K562 (cell line): ENCODE results near the gene WDR46. TPM values are rescaled to one million over a fixed set of nuclear protein-coding genes. Genes with fewer than 3 reads are reported as not detected.

Experiments
- ATAC-seq: fragments of 200-7000 bp; cut with Tn5 transposase; 3 replicates; pipeline ENCODE4 v1.9.1; 2020; ENCODE audit warnings: moderate library complexity
- BruUV-seq: library from RNA; stranded (reverse); fragments of 400-500 nt; replicated peaks from 2 replicates; lab custom pipeline; 2021; lab: Mats Ljungman, UMichigan
- CTCF ChIA-PET: fragments of 300-600 bp; formaldehyde crosslinking; extraction: SDS; loops from one replicate; lab custom pipeline; 2021; ENCODE audit warnings: low intra/inter-chr PET ratio; lab: Yijun Ruan, JAX
- POLR2A ChIA-PET: fragments of 300-600, 350-650 bp; sonication (Branson Sonifier 250); formaldehyde crosslinking; extraction: SDS; loops from one replicate; lab custom pipeline; 2021; ENCODE audit warnings: antibody characterized with exemption, inconsistent platforms; lab: Yijun Ruan, JAX
- DNase-seq, 4 experiments: peaks; one replicate each; pipeline versions ENCODE4 v3.0.0 to v3.0.0-alpha.2; 2011 to 2018; ENCODE audit warnings: low spot score in 3 of 4, mixed read lengths in 3 of 4; ENCODE audit errors: extremely low read depth in 1 of 4
- FAIRE-seq: peaks from 2 replicates; lab custom pipeline; 2011; peaks lifted over from hg19 to GRCh38; lab: Jason Lieb, UNC
- H2AFZ ChIP-seq: 2 replicates; pipeline ENCODE4 v1.6.0; 2011; ENCODE audit warnings: low read depth, low read length, control low read depth, inconsistent platforms
- H3K27ac ChIP-seq: fragments of 200-600 bp; 3 replicates; pipeline ENCODE4 v1.8.0; 2011; ENCODE audit warnings: low read depth, mild to moderate bottlenecking, control low read depth, inconsistent platforms, low read length, moderate library complexity, mixed read lengths; ENCODE audit errors: extremely low read depth
- H3K27me3 ChIP-seq, 2 experiments: fragments of 300-600 bp in 1 of 2; 2 replicates in 1 of 2; 3 replicates in 1 of 2; pipeline versions ENCODE4 v1.6.0 to v1.8.0; 2011; ENCODE audit warnings: inconsistent platforms in 2 of 2, low read length in 2 of 2, mild to moderate bottlenecking in 1 of 2, mixed read lengths in 1 of 2, moderate library complexity in 1 of 2; ENCODE audit not compliant: control insufficient read depth in 2 of 2, insufficient read depth in 2 of 2
- H3K36me3 ChIP-seq: fragments of 300-600 bp; 3 replicates; pipeline ENCODE4 v1.8.0; 2011; ENCODE audit warnings: mild to moderate bottlenecking, low read length, inconsistent platforms; ENCODE audit not compliant: control insufficient read depth, insufficient read depth
- H3K4me1 ChIP-seq, 2 experiments: fragments of 200-600 bp in 1 of 2; replicated peaks in 1 of 2; 2 replicates in 1 of 2; 3 replicates in 1 of 2; pipeline versions ENCODE4 v1.5.1 to v1.8.0; 2011; ENCODE audit warnings: inconsistent platforms in 2 of 2, low read length in 2 of 2, mild to moderate bottlenecking in 1 of 2, mixed read lengths in 1 of 2, moderate library complexity in 1 of 2; ENCODE audit not compliant: control insufficient read depth in 2 of 2, insufficient read depth in 2 of 2
- H3K4me2 ChIP-seq: 2 replicates; pipeline ENCODE4 v1.6.1; 2011; ENCODE audit warnings: low read length, control low read depth, inconsistent platforms, mixed read lengths; ENCODE audit not compliant: insufficient read depth
- H3K4me3 ChIP-seq: fragments of 200-600 bp; sonication (generic), shearing (Covaris generic); 2 replicates; pipeline ENCODE4 v1.5.1; 2016; ENCODE audit warnings: control low read depth, inconsistent platforms
- H3K79me2 ChIP-seq: fragments of 200-600 bp; 3 replicates; pipeline ENCODE4 v1.8.0; 2011; ENCODE audit warnings: low read length, inconsistent platforms; ENCODE audit not compliant: control insufficient read depth, insufficient read depth
- H3K9ac ChIP-seq, 2 experiments: 2 replicates each; pipeline versions ENCODE4 v1.6.0 to v1.6.1; 2011; ENCODE audit warnings: low read depth in 2 of 2, low read length in 2 of 2, control low read depth in 1 of 2, inconsistent platforms in 1 of 2, mild to moderate bottlenecking in 1 of 2, mixed read lengths in 1 of 2; ENCODE audit not compliant: insufficient read depth in 1 of 2
- H3K9me1 ChIP-seq: one replicate; pipeline ENCODE4 v1.6.0; 2011; ENCODE audit warnings: inconsistent platforms, mild to moderate bottlenecking, low read length, moderate library complexity; ENCODE audit not compliant: control insufficient read depth, insufficient read depth
- H3K9me3 ChIP-seq: replicated peaks from 2 replicates; pipeline ENCODE4 v1.5.1; 2011; ENCODE audit warnings: low read depth, low read length, inconsistent platforms; ENCODE audit not compliant: control insufficient read depth, insufficient read depth
- H4K20me1 ChIP-seq: replicated peaks from 2 replicates; pipeline ENCODE4 v1.6.1; 2011; ENCODE audit warnings: low read length, inconsistent platforms, mixed read lengths; ENCODE audit not compliant: control insufficient read depth, insufficient read depth
- POLR2A ChIP-seq: fragments of 450-650 bp; conservative IDR thresholded peaks from 2 replicates; pipeline ENCODE4 v1.6.1; 2016
- POLR2B ChIP-seq: fragments of 450-650 bp; IDR thresholded peaks from 2 replicates; pipeline ENCODE4 v1.6.1; 2018; ENCODE audit warnings: low read depth; ENCODE audit not compliant: partially characterized antibody
- POLR2G ChIP-seq: fragments of 200-400 bp; formaldehyde crosslinking; IDR thresholded peaks from 2 replicates; pipeline ENCODE4 v1.6.1; 2017; ENCODE audit warnings: low read depth, mild to moderate bottlenecking, antibody characterized with exemption, low read length, moderate library complexity
- RBFOX2 ChIP-seq: fragments of 200-400 bp; formaldehyde crosslinking; IDR thresholded peaks from 2 replicates; pipeline ENCODE4 v1.6.1; 2017; ENCODE audit warnings: low read depth, mild to moderate bottlenecking, low read length, moderate library complexity
- SUPT5H ChIP-seq: fragments of 450-650 bp; IDR thresholded peaks from 2 replicates; pipeline ENCODE4 v1.6.1; 2016
- WGBS: fragments of 100-300 bp; shearing (Covaris generic); methylation state at CpG from one replicate; pipeline ENCODE4 v1.1.6; 2016; ENCODE audit warnings: low coverage, mixed read lengths; ENCODE audit not compliant: insufficient coverage; ENCODE audit errors: missing lambda C conversion rate; 5-methylcytosine and 5-hydroxymethylcytosine counted together
- in situ Hi-C: fragments of 300-500 bp; cut with MboI; formaldehyde crosslinking; loops from 4 replicates; pipeline ENCODE4 v1.15.0; 2018; ENCODE audit warnings: inconsistent platforms, mixed read lengths
- intact Hi-C: fragments of 100-400 bp; cut with micrococcal nuclease; formaldehyde crosslinking; loops from 2 replicates; pipeline ENCODE4 v1.14.2; 2022
- polyA plus RNA-seq, 8 experiments: library from polyadenylated mRNA; depleted of rRNA in 4 of 8; stranded (reverse) in 5 of 8; unstranded in 3 of 8; fragments of >200 nt; fragmentation: Nextera tagmentation in 2 of 8; fragmentation: Illumina TruSeq in 1 of 8; extraction: Ambion mirVana in 2 of 8; extraction: Trizol in 1 of 8; gene quantifications; 2 replicates each; pipeline versions ENCODE4 v1.2.1 to v1.2.3, GENCODE V29; 2011 to 2014; ENCODE audit warnings: inconsistent platforms in 1 of 8, missing spikeins in 1 of 8
- total RNA-seq, 7 experiments: library from RNA; depleted of rRNA in 6 of 7; stranded (reverse); fragments of >200 nt in 6 of 7; fragmentation: Illumina TruSeq in 2 of 7; extraction: Trizol in 2 of 7; gene quantifications; 2 replicates each; pipeline versions ENCODE4 v1.2.1 to v1.2.3, GENCODE V29; 2011 to 2021; ENCODE audit warnings: low replicate concordance in 1 of 7
- TF ChIP-seq, protein P1 (sequence below): fragments of 250-450 bp; sonication (Bioruptor Pico); IDR thresholded peaks from 2 replicates; pipeline ENCODE4 v1.5.0; 2022; ENCODE audit warnings: mild to moderate bottlenecking
- TF ChIP-seq, protein P2 (sequence below): fragments of 450-650 bp; conservative IDR thresholded peaks from 2 replicates; pipeline ENCODE4 v1.6.1; 2016; ENCODE audit warnings: missing genetic modification characterization, low read depth, mild to moderate bottlenecking, control low read depth, missing compliant biosample characterization
- TF ChIP-seq, protein P3 (sequence below): fragments of 450-650 bp; formaldehyde crosslinking; conservative IDR thresholded peaks from 2 replicates; pipeline ENCODE4 v1.4.0; 2022; ENCODE audit warnings: mild to moderate bottlenecking, missing genetic modification characterization
- TF ChIP-seq, protein P4 (sequence below): fragments of 250-450 bp; sonication (Bioruptor Pico); IDR thresholded peaks from 2 replicates; pipeline ENCODE4 v1.5.0; 2021

WDR46 gene
- total and polyA plus RNA-seq, 9 of the 15 experiments (the other 6 are each of a cell fraction or from before 2014, with no cell fraction given), result 8.9 to 146 (median 93.1) TPM

DNA sequence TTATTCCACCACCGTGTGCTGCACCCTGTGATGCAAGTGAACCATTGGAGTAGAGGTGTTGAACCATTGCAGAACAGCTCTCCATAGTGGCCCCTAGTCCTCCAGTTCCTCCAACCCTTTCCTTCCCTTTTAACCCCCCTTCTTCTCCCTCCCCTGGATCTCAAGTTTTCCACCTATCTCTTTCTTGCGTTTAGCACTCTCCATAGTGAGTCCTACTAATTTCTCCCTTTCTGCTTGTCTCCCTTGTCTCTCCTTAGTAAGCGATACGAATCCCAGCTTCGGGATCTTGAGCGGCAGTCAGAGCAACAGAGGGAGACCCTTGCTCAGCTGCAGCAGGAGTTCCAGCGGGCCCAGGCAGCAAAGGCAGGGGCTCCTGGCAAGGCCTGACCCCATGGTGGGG is 1.4 kb upstream of the WDR46 start:
- intact Hi-C loops, result no loop called here
- WGBS, result 57% methylated on average over 7 of the region's 7 CpGs
- no peaks in the 10 kb centered on the region for H4K20me1 ChIP-seq
- H3K27ac ChIP-seq, result no peak overlapping the region; the same call in 1 of the 3 replicates
- in situ Hi-C loops, result no loop called here
- BruUV-seq, result no TSS peak
- TF ChIP-seq, protein P1, sequence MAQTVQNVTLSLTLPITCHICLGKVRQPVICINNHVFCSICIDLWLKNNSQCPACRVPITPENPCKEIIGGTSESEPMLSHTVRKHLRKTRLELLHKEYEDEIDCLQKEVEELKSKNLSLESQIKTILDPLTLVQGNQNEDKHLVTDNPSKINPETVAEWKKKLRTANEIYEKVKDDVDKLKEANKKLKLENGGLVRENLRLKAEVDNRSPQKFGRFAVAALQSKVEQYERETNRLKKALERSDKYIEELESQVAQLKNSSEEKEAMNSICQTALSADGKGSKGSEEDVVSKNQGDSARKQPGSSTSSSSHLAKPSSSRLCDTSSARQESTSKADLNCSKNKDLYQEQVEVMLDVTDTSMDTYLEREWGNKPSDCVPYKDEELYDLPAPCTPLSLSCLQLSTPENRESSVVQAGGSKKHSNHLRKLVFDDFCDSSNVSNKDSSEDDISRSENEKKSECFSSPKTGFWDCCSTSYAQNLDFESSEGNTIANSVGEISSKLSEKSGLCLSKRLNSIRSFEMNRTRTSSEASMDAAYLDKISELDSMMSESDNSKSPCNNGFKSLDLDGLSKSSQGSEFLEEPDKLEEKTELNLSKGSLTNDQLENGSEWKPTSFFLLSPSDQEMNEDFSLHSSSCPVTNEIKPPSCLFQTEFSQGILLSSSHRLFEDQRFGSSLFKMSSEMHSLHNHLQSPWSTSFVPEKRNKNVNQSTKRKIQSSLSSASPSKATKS (CRISPR knock-in tag), result 0 out of 2 replicates have a peak, but pooled peaks have one; percentile 40
- peak; percentile 37 for TF ChIP-seq POLR2B
- TF ChIP-seq POLR2G, result peak; percentile 43; the same call in 1 of the 2 replicates
- TF ChIP-seq, protein P2, sequence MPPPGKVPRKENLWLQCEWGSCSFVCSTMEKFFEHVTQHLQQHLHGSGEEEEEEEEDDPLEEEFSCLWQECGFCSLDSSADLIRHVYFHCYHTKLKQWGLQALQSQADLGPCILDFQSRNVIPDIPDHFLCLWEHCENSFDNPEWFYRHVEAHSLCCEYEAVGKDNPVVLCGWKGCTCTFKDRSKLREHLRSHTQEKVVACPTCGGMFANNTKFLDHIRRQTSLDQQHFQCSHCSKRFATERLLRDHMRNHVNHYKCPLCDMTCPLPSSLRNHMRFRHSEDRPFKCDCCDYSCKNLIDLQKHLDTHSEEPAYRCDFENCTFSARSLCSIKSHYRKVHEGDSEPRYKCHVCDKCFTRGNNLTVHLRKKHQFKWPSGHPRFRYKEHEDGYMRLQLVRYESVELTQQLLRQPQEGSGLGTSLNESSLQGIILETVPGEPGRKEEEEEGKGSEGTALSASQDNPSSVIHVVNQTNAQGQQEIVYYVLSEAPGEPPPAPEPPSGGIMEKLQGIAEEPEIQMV (tag), result no peak
- TF ChIP-seq, protein P3, sequence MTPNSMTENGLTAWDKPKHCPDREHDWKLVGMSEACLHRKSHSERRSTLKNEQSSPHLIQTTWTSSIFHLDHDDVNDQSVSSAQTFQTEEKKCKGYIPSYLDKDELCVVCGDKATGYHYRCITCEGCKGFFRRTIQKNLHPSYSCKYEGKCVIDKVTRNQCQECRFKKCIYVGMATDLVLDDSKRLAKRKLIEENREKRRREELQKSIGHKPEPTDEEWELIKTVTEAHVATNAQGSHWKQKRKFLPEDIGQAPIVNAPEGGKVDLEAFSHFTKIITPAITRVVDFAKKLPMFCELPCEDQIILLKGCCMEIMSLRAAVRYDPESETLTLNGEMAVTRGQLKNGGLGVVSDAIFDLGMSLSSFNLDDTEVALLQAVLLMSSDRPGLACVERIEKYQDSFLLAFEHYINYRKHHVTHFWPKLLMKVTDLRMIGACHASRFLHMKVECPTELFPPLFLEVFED (CRISPR knock-in tag), result 0 out of 2 replicates have a peak, but pooled peaks have one; percentile 26
- peak; percentile 54 for TF ChIP-seq POLR2A
- TF ChIP-seq, protein P4, sequence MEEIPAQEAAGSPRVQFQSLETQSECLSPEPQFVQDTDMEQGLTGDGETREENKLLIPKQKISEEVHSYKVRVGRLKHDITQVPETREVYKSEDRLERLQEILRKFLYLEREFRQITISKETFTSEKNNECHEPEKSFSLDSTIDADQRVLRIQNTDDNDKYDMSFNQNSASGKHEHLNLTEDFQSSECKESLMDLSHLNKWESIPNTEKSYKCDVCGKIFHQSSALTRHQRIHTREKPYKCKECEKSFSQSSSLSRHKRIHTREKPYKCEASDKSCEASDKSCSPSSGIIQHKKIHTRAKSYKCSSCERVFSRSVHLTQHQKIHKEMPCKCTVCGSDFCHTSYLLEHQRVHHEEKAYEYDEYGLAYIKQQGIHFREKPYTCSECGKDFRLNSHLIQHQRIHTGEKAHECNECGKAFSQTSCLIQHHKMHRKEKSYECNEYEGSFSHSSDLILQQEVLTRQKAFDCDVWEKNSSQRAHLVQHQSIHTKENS (CRISPR knock-in tag), result no peak
- TF ChIP-seq SUPT5H, result peak; percentile 59; the same call in 1 of the 2 replicates
- peak; percentile 5; the same call in 1 of the 2 replicates for TF ChIP-seq RBFOX2
- H3K27me3 ChIP-seq, result no peaks in the 10 kb centered on the region
- H3K9me3 ChIP-seq, result no peaks in the 10 kb centered on the region
- peak overlapping the region; percentile 98 for H3K4me2 ChIP-seq
- H3K4me3 ChIP-seq, result peak overlapping the region; percentile 76
- no peak overlapping the region for H2AFZ ChIP-seq
- peaks cover 72% of the 10 kb centered on the region for H3K36me3 ChIP-seq
- ChIA-PET CTCF (no interaction called here), POLR2A (interaction anchor here (0.9 to 7.1 kb wide), 4 partner anchors 8 to 18 kb away, joined by 3 to 90 read pairs (median 14); partner anchors contain the start of genes B3GALT4, RGL2, RPS18 and VPS52)
- peaks cover 45% of the 10 kb centered on the region for H3K79me2 ChIP-seq
- ATAC-seq, result peak; percentile 2; the same call in 1 of the 3 replicates
- H3K4me1 ChIP-seq, result peaks cover 13 to 24% of the 10 kb centered on the region in 2 experiments; a peak in 4 of 5 replicates
- H3K9me1 ChIP-seq, result peaks cover 3% of the 10 kb centered on the region
- DNase-seq, result no peak
- H3K9ac ChIP-seq, result peak overlapping the region; percentile 91 to 94
- no peak for FAIRE-seq
